ENCODE results near the gene MRPL39.
"Not testable (repeated sequence)": the region's sequence is repeated elsewhere in the genome, so short reads cannot be mapped to it uniquely, and the experiment has no call there.

MRPL39 gene

GRCh38 chr21:25607151-25608043 is at the start of gene MRPL39:
Gene MRPL39 (minus strand): TSS chr21:25607481. CDS start chr21:25607475, 6 bp downstream.
- peak in 1 of 2 experiments; percentile 39 for DNase-seq

- no peak for DNase-seq
Observed at GRCh38 chr21:25656412-25656811, 49.1 kb upstream of the MRPL39 start.

DNA sequence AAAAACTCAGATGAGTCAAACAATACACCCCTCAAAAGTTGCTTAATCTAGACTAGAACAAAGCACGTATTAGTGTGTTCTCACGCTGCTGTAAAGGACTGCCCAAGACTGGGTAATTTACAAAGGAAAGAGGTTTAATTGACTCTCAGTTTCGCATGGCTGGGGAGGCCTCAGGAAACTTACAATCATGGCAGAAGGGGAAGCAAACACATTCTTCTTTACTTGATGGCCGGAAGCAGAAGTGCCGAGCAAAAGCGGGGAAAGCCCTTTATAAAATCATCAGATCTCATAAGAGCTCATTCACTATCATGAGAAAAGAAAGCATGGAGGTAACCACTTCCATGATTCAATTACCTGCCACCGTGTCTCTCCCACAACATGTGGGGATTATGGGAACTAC is 41.9 kb upstream of the MRPL39 start:
- no peak for DNase-seq

DNA sequence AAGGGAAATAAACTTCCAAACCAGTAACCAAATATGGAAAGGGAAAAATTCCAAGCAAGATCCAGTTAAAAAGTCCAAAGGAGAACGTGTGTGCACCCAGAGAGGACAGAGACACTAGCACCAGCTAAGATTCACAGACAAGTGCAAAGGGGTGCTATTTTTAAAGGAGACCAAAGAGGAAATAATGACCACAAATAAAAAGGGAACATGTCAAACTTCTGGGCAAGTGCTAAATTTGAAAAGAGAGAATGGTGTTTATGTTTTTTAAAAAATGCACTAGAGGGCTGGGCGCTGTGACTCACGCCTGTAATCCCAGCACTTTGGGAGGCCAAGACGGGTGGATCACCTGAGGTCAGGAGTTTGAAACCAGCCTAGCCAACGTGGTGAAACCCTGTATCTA is 40.4 kb upstream of the MRPL39 start:
- no peak for DNase-seq

- no peak for DNase-seq
Observed at GRCh38 chr21:25646474-25646873, 39.2 kb upstream of the MRPL39 start.

- no peak for DNase-seq
Observed at GRCh38 chr21:25643486-25643885, 36.2 kb upstream of the MRPL39 start.

GRCh38 chr21:25640943-25641292 is 33.6 kb upstream of the MRPL39 start:
- DNase-seq: no peak

DNA sequence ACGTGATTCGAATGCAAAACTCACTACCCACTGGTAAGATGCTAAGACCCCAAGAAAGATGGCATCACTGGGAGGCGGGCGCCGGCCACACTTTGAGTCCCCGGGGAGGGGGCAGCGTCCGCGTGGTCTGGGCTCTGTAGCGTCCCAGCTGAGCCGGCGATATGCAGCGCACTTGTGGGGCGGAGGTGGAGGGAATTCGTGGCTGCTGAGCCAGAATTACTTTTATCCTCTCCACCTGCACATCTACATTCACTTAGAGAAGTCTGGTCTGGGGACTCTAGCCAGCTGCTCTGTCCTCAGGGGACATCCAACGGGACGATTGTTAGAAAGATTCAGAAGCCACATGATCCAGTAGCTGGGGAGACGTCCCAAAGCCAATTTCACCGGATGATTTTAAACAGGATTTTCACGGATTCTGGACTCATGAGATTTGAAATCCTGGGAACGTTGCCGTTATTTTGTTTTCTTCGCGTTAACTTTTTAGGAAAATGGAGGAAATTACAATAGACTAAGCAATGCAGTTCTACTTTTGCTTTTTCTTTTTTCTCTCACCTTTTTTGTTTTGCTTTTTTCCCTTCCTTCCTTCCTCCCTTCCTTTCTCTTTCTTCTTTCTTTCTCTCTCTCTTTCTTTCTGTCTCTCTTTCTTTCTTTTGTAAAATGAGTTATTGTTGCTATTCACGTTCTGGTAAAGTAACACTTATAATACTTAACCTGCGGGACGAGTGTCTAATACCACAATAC is 33.1 kb upstream of the MRPL39 start:
- DNase-seq: no peak

- no peak for DNase-seq
Observed at GRCh38 chr21:25639551-25640201, 32.4 kb upstream of the MRPL39 start.

GRCh38 chr21:25638660-25639550 is 31.6 kb upstream of the MRPL39 start, which contains the start of gene JAM2:
Gene JAM2 (plus strand): TSS chr21:25639258. CDS start chr21:25639822, 564 bp downstream.
- no peak for DNase-seq

DNA sequence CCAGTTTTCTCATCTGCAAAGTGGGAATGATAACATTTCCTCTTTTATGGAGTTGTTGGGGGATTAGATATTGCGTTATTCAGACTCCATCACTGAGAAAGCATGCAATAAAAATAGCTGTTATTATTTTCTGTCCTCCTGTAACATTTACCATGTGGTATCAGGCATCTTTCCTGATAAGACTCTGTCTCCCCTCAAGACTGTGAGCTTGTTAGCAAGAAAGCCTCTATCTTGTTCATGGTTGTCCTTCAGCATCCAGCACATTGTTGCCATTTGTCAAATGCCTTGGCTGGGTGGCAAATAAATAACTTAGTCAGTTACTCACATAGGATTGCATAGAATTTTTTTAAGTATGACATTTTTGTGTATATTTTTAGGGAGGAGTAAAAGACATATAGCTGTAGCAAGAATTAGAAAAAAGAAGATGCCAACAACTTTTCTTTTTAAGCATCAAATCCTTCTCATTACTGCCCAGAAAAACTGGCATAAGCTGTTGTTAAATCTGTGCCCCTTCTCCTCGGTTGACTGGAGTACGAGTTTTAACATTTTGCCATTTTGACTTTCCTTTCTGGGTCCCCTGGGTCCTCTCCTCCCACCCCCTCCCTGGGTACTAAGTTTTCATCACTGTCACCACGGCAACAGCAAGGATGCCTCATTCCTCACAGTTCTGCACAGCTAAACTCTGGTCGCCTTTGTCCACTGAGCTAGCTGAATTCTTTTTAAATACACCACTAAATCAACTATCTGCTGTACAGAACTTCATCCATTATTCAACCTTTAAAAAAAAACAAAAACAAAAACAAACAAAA is 30.8 kb upstream of the MRPL39 start:
- no peak for DNase-seq

- no peak for DNase-seq
Observed at GRCh38 chr21:25636727-25637126, 29.4 kb upstream of the MRPL39 start.

DNA sequence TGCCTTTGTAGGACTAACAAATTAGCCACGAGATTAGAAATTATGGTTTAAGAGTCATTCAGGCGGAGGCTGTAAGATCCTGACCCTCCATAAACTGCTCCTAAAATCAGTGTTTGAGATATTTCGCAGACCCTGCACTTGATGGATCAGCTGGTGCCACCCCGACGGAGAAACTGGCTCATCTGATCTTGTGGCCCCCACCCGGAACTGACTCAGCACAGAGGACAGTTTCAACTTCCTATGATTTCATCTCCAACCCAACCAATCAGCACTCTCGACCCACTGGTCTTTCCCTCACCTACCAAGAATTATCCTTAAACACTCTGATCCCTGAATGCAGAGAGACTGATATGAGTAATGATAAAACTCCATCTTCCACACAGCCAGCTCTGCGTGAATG is 28.0 kb upstream of the MRPL39 start:
- DNase-seq: no peak

- DNase-seq: no peak
Observed at GRCh38 chr21:25632296-25632695, 25.0 kb upstream of the MRPL39 start.

DNA sequence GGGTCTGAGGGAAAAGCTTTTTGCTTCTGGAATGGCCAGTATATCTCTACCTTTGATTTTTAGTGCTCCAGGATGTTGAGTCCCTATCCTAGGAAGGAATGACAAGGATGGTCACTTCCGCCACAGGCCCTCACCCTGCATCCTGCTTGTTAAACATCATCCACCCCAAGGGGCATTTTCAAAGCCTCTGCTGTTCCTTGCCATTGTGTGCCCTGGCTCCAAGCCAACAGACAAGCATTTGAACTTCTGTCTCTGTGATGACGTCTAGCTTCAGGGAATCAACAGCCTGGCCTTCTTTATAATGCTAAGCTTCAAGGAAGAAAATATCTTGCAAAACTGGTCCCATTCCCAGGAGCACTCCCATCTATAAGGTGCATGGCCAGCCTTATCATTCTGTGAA is 19.5 kb upstream of the MRPL39 start:
- DNase-seq: no peak

GRCh38 chr21:25625776-25626555 is 18.7 kb upstream of the MRPL39 start:
- DNase-seq: not testable (repeated sequence)

DNA sequence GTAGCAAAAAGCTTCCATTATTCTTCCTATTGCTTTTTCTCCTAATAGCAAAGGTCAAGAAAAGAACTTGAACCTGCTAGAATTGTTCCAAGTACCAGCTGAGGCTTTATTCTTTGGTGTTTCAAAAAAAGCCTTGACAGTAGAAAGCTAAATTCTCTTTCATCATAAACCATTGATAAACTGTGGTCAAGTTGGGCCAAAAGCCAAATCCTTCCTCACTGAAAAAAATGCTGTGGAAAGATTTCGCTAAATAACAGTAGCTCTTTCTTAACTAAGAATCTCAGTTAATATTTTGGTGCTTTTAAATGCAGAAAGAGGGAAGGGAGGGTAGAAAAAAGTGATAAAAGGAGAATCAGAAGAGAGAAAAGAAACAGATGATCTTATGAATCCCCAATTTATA is 17.8 kb upstream of the MRPL39 start:
- DNase-seq: no peak

DNA sequence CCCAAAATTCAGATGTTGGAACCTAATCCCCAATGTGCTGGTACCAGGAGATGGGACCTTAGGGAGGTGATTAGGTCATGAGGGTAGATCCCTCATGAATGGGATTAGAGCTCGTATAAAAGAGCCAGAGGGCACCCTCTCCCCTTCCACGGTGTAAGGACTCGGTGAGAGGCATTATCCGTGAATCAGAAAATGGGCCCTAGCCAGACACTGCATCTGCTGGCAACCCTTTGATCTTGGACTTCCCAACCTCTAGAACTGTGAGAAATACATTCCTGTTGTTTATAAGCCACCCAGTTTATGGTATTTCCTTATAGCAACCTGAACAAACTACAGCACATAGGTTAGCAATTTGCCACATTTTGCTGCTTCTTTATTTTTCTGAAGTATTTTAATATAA is 17.2 kb upstream of the MRPL39 start:
- DNase-seq: no peak

DNA sequence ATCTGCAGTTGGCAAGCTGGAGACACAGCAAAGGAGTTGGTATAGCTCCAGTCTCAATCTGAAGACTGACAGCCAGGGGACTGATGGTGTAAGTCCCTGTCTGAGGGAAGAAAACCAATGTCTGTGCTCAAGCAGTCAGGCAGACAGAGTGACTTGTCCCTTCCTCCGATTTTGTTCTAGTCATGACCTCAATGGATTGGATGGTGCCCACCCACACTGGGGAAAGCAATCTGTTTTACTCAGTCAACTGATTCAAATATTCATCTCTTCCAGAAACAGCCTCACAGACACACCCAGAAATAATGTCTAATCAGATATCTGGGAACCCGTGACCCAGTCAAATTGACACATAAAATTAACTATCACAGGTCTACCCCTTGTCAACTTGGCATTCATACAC is 11.9 kb upstream of the MRPL39 start:
- DNase-seq: no peak

DNA sequence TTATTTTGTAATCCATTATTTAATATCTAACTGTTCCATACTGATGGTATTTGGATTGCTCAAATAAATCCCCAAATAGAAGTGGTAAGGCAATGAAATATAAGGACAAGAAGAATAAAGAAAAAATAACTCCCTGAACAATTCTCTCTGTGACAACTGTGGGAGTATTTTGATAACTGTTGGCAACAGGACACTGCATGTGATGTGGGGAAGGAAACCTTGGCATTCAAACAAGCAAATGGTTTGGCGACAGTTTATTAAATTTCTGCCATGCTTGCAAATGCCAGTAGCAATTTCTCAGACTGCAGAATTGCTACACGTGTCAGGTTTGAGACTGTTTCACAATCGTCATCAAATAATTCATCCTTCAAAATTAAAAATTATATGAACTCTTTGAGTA is 8.6 kb upstream of the MRPL39 start:
- DNase-seq: no peak

DNA sequence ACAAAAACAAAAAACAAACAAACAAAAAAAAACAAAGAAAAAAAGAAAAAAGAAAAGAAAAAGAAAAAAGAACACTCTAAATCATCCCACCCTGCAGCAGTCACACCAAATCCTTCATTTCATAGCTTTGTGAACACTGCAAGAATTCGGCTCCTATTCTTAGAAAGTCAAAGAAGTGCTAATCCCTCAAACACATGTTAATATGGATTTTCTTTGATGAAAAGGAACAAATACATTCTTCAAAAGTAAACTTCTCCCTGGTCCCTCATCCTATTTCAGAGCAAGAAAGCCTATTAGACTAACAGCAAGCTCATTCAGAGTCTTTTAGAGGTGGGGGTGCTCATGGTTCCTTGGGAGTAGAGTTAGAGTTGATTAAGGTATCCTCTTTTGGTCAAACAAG is 7.2 kb upstream of the MRPL39 start:
- no peak for DNase-seq
